ENCODE results near the gene RELN. TPM values are rescaled to one million over a fixed set of nuclear protein-coding genes. Genes with fewer than 3 reads are reported as not detected.

Gene RELN
- total and polyA plus RNA-seq, 11 donors: 0.16 to 3.5 (median 1.3) TPM

DNA sequence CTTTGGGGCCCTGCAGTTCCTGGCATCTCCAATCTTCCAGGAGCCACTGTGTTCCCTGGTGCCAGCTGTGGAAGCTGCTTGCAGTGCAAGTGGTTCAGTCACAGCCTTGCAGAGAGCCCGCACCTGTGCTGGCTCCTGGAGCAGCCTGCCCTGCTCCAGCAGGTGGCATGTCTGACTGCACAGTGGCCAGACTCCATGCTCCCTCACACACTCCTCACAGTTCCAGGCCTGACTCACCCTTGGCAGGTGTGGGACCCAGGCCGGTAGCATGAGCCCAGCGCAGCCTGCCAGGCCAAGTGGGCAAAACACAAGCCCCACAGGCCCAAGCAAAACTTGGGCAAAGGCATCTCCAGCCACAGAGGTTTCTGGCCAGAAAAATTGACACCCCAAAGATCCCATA lies 33.6 kb upstream of the RELN start:
- Histone ChIP-seq H3K27me3 (no peaks in the 10 kb centered on the region), H3K27ac (no peak overlapping the region), H3K9me3 (no peaks in the 10 kb centered on the region), H3K4me1 (no peaks in the 10 kb centered on the region), H3K4me3 (no peak overlapping the region), H3K36me3 (no peaks in the 10 kb centered on the region)
- DNase-seq: no peak
- ATAC-seq: no peak
- intact Hi-C loops (cut with DNase I): no loop called here
- 93 to 100% (median 94%) methylated on average over 1 to 3 of the region's 3 CpGs for WGBS, 4 donors
- no peak for TF ChIP-seq POLR2A (IDR thresholded peaks at IDR 0.05)
- TF ChIP-seq, protein P1, sequence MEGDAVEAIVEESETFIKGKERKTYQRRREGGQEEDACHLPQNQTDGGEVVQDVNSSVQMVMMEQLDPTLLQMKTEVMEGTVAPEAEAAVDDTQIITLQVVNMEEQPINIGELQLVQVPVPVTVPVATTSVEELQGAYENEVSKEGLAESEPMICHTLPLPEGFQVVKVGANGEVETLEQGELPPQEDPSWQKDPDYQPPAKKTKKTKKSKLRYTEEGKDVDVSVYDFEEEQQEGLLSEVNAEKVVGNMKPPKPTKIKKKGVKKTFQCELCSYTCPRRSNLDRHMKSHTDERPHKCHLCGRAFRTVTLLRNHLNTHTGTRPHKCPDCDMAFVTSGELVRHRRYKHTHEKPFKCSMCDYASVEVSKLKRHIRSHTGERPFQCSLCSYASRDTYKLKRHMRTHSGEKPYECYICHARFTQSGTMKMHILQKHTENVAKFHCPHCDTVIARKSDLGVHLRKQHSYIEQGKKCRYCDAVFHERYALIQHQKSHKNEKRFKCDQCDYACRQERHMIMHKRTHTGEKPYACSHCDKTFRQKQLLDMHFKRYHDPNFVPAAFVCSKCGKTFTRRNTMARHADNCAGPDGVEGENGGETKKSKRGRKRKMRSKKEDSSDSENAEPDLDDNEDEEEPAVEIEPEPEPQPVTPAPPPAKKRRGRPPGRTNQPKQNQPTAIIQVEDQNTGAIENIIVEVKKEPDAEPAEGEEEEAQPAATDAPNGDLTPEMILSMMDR (IDR thresholded peaks at IDR 0.05): no peak

DNA sequence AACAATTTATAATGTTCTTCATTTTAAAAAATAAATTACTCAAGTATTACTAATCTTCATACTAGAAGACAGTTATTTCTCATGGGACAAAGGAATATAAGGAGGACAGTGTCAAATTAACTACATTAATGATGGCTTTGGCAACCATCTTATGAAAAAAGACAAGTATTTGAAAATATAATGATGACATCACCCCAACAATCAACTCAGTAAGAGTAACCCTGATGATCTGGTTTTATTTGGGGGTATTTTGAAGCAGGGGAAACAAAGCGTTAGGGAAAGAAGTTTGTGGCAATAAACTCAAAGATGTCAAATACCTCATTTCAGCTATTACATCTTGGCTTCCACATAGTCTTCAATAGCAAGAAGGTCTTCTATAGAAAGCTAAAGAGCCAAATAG lies 29.0 kb upstream of the RELN start:
- Histone ChIP-seq H3K36me3 (no peaks in the 10 kb centered on the region), H3K27ac (no peak overlapping the region), H3K9me3 (no peaks in the 10 kb centered on the region), H3K4me3 (no peak overlapping the region), H3K4me1 (no peaks in the 10 kb centered on the region), H3K27me3 (no peaks in the 10 kb centered on the region)
- no peak for DNase-seq
- intact Hi-C loops (cut with DNase I): loop anchor here in 1 of 10 donors (10.0 kb wide), 1 partner anchor 64 kb away; no protein-coding TSS in a partner anchor
- TF ChIP-seq POLR2A (IDR thresholded peaks at IDR 0.05): no peak
- TF ChIP-seq, protein P1 (IDR thresholded peaks at IDR 0.05): no peak
- 84 to 97% (median 93%) methylated on average over 1 of the region's 1 CpG for WGBS, 4 donors
- no peak for ATAC-seq

DNA sequence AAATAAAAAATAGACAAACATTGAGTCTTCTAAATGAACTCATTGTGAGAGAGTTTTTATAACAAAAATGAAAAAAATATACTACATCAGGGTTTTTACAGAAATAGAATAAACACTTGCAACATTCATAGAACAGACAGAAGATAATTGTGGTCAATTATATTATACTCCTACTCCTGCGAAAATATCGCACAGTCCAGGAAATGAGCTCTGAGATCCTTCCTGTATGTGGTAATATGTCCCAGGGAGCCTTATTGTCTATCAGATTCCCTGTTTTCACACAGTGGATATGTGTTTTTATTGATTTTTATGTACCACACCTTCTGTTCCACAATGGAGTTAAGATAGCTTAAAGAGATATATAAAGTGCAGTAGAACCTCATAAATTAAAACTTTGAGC lies 27.5 kb upstream of the RELN start:
- Histone ChIP-seq H3K4me1 (no peaks in the 10 kb centered on the region), H3K27me3 (no peaks in the 10 kb centered on the region), H3K9me3 (no peaks in the 10 kb centered on the region), H3K36me3 (no peaks in the 10 kb centered on the region), H3K4me3 (no peak overlapping the region), H3K27ac (no peak overlapping the region)
- 40 to 54% (median 47%) methylated on average over 2 of the region's 2 CpGs for WGBS, 4 donors
- ATAC-seq (no peak), DNase-seq (no peak)
- no peak for TF ChIP-seq POLR2A (IDR thresholded peaks at IDR 0.05)
- TF ChIP-seq, protein P1 (IDR thresholded peaks at IDR 0.05): no peak
- intact Hi-C loops (cut with DNase I): loop anchor here in 1 of 10 donors (10.0 kb wide), 1 partner anchor 62 kb away; no protein-coding TSS in a partner anchor

DNA sequence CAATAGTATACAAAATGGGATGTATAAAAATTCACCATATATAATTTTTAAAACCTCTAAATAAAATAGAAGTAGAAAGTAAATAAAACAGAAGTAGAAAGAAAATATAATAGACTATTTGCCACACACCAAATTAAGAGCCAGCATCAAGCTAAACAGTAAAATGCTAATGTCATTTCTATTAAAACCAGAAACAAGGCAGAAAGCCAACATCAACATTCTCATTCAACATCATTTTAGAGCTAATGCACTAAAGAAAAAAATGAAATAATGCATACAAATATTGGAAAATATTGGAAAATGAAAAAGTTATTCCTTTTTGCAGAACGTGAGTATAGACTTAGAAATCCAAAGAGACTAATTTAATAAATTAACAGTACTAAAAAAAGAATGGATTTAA lies 23.4 kb upstream of the RELN start:
- TF ChIP-seq, protein P1 (IDR thresholded peaks at IDR 0.05): no peak
- TF ChIP-seq POLR2A (IDR thresholded peaks at IDR 0.05): no peak
- no peak for ATAC-seq
- intact Hi-C loops (cut with DNase I): loop anchor here in 1 of 10 donors (10.0 kb wide), 1 partner anchor 58 kb away; no protein-coding TSS in a partner anchor

More for the DNA sequence above, 23.4 kb upstream of the RELN start:
- Histone ChIP-seq H3K4me3 (no peak overlapping the region), H3K27me3 (no peaks in the 10 kb centered on the region), H3K4me1 (no peaks in the 10 kb centered on the region), H3K36me3 (no peaks in the 10 kb centered on the region), H3K9me3 (no peaks in the 10 kb centered on the region), H3K27ac (no peak overlapping the region)
- DNase-seq: no peak
- WGBS, 4 donors: 0 to 72% (median 21%) methylated on average over 1 of the region's 1 CpG

All from heart left ventricle (tissue), 16 donors.